HG03378 (cell line): Measurements from ENCODE around the gene HCN3.

ENCODE experiments used
- ATAC-seq: cut with Tn5 transposase; IDR thresholded peaks from one replicate; pipeline ENCODE4 v1.9.1; 2021; ENCODE audit warnings: mild to moderate bottlenecking, moderate library complexity; ENCODE audit not compliant: unreplicated experiment

The HCN3 gene

DNA sequence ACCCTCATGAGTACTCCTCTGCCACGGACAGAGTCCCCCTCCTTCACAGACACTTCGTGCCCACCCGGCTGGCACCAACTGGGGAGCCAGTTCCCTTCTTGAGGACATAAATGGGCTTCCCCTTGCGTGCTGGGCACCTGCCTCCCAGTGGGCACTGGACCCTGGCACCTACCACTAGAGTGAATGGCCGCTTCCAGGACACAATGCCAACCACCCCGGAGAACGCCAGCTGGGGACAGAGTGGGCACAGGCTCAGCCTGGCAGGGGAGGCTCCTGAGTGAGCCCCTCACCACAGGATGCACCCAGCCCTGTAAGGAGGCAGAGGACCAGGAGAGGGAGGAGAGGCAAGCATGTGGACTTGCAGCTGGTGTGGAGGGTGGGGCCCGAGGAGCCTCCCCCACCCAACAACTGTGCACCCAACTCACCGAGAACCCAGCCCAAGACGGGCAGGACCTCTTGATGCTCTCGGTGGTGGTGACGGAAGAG, 23.0 kb upstream of the HCN3 start:
- ATAC-seq = no peak

DNA sequence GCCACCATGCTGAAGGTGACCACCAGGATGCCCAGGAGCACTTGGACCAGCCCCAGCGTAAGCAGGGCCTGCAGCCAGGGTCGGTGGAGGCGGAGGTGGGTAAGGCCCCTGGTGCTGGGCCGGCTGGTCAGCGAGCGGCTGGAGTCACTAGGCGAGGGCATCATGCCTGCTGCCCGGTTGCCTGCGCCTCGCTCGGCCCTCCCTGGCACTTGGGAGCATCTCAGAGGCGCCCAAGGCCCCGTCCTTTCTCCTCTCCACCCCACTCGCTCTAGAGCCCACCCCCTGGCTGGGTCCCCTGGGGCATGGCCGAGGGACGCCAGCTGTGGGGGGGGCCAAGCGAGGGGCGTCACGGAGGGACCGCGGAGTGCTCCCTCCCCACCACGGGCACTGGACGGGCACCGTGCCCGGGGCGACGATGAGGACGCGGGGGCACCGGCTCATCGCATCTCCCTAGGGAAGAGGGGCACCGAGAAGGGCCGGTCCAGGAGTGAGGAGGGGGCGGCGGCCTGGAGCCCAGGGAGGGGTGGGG, 22.5 kb upstream of the HCN3 start:
- ATAC-seq = no peak

GRCh38 chr1:155255243-155256007, 21.8 kb upstream of the HCN3 start, which contains the start of gene ENTREP3:
ENTREP3 (minus strand) TSS chr1:155255483; CDS start chr1:155254877, 606 bp downstream.
- no peak for ATAC-seq

DNA sequence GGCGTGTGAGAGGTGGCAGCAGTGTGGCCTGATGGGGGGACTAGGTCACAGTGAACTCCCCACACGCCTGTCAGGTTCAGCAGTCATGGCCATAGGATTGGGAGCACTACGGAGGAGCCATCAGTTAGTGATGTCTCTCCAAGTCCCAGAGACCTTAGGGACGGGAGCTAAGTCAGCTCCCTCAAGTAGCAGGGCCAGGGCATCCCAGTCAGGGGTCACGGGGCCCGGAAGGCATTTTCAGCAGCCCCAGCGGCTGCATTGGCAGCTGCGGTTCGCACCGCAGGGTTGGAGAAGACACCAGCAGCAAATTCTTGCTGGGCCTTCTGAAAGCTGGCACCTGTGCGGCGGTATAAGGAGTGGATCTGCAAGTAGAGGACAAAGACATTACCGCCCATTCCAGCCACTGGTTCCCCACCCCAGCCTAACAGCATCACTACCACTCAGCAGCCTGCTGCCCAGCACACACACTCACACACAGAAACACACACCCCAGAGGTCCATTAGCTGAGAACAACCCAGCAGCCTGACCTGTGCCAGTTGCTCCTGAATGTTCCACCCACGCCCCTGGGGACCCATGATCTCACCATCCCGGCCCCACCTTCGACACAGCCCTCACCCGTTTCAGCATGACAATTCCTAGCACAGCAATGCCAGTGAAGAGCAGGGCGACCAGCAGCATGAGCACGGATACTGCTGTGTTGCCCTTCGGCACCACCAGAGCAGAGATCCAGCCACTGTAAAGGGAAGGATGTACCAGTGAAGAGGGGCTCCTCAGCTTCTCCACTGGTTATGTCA, 21.0 kb upstream of the HCN3 start:
- ATAC-seq = no peak

DNA sequence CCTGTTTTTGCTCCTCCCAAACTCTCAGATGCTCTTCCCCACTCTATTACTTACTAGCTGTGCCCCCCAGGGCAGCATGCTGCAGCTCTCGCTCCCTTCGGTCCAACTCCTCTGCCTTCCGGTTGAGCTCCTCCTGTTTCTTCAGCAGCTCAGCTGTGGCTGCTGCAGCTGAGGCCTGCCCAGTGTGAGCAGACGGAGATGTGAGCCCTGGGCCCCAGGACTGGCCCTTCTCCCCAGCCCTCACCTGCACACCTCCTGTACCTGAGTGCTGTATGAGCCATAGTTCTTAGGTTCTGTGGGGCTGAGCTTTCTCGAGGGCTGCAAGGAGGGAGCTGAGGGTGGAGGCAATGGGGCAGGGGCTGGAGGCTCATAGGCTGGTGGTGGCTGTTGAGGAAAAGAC, 17.0 kb upstream of the HCN3 start:
- no peak for ATAC-seq

GRCh38 chr1:155261493-155261851, 15.8 kb upstream of the HCN3 start:
- ATAC-seq = no peak

- ATAC-seq = peak; percentile 89
These were observed 15.2 kb upstream of the HCN3 start, which contains the start of gene SCAMP3 for GRCh38 chr1:155261852-155262673. SCAMP3 (minus strand) TSS chr1:155262360; CDS start chr1:155262151, 209 bp downstream.

- ATAC-seq = no peak
These were observed 14.2 kb upstream of the HCN3 start for GRCh38 chr1:155263067-155263466.

DNA sequence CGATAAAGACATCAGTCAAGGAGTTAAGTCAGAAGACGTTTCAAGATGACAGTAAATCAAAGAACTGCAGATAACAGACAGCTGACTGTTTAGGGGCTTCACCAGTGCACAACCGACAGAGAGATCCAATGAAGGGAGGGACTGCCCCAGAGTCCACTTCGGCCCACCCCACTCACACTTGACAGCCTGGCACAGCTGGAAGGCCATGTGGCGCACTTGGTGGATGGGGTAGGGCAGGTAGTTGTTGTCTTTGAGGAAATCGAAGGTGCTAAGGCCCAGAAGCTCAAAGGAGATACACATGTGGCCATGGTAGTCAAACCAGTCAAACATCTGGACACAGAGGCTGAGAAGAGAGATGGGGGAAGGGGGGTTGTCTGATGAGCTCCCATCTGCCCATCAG, 10.7 kb upstream of the HCN3 start:
- ATAC-seq = no peak

DNA sequence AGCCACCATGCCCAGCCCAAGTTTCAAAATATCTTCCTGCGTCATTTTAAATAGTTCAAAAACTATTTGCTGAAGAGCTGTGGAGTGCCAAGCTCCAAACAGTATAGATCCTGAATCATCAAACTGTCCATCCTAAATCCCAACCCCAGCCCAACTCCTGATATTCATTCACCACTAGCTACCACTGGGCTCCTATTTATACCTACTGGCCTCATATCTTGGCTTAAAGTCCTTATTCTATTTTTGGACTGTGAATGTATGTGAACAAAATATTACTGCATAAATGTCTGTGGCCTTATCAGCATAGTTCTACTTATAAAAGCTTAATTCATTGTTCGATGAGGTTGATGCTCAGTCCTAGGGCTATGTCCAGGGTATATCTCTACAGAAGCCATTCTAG, 9.9 kb upstream of the HCN3 start:
- no peak for ATAC-seq

- no peak for ATAC-seq
These were observed 8.6 kb upstream of the HCN3 start for GRCh38 chr1:155268630-155269029.

DNA sequence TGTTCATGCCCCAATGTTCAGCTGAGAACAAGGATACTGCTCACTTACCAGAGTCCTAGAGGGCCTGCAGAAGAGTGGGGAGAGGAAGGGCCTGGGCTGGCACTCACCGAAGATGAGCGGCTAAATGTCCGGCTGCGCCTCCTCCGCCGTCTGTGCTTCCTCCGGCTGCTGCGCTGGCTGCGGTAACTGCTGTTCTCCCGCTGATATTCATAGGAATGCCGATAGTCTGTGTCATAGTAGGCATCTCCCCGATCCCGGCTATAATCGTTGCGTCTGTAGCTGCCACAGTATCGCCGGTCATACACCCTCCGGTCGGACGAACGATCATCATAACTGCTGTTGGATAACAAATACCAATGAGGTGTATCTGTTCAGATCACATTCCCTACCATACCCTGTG, 7.9 kb upstream of the HCN3 start:
- ATAC-seq = no peak

DNA sequence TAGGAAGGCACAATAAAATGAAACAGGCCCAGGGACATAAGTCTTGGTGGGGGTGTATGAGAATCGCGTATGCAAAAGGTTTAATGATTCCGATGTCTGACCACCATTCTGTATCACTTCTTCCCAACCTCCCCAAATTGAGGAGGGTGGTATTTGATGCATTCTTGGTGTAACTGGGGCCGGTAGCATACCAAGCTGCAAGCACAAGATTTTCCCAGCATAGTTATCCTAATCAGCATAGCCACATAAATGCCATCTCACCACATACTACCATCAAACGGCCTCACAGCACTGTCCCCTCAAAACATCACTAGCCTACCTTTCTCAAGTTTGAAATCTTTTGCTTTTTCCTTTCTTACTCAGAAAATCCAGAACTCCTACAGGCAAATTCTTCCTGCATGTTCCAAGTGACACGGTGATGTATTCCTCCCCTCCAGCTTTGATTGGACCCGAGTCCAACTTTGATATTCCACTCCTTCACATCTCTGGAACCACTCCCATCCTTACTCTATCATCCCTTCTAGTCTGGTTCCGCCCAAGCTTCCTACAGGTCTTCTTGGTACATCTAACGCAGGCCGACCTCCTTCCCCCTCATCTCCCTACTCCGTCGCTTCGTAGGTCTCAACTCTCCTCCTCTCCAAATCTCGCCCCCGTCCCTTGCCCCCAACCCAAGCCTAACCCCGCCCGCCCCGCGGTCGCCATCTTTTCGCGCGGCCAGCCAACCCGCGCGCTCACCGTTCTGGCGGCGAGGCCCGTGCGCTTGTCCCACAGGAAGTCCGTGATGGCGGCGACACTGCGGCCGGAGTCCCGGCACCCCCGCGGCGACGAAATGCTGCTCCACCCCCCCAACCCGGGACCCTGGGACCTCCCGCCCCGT, 4.6 kb upstream of the HCN3 start:
- peak; percentile 13 for ATAC-seq

DNA sequence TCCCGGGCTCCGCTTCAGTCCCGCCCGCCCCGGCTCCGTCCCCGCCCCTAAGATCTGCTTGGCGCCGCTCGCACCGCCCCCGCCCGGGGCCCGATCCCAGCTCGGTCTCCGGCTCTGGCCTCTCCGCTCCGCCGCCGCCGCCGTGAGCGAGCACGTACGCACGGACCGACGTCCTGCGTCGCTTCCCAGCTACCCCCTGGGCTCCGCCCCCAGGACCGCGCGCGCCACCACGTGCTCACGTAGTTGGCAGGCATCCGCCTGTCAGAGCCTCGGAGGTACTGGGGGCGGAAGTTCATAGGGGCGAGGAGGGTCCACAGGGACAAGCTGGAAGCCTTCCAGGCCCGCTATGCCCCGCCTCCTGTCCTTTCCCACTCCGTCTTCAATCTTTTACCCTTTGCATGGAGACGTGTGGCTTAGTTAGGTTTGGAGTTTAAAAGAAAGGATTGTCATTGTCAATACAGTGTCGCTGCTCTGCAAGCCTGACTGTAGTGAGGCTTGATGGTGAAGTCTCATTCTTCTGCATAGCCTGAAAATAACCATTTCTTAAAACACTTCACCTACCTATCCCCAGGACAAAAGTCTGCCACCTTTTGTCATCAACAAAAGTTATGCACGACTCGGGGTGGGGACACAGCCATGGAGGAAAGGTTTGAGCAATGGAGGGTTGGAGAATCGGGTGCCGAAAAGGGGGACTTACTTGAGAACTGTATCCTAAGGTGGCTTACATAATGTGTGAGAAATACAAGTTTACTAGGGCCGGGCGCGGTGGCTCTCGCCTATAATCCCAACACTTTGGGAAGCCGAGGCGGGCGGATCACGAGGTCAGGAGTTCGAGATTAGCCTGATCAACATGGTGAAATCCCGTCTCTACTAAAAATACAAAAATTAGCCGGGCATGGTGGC, 3.7 kb upstream of the HCN3 start, which contains the start of gene CLK2:
TSS of gene CLK2 (minus strand) at position 162 of the 903 bp plus-strand sequence. CDS start 2,527 bp downstream, outside the sequence.
- peak; percentile 62 for ATAC-seq

- no peak for ATAC-seq
These were observed 832 bp downstream of the HCN3 start for GRCh38 chr1:155277902-155278688.

DNA sequence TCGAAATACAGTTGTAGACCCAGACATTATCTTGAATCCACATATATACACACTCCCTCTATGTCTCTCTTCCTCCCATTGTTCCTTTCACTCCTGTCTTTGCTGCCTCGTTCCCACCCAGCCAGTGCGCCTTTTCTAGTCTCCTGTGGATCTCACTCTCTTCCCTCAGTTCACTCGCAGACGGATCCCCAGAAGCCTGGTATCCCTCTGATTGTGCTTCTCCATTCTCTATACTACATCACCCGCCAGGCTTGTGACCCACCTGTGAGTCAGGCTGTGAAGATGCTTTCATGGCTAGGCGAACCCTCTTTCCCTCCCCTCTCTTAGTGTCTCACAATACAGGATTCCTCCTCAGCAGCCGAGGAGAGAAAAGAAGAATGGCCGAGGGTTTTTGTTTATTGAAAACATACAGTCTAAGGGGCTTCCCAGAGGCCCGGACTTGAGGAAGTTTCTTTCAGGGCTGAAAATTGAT, 1.5 kb downstream of the HCN3 start:
- no peak for ATAC-seq

DNA sequence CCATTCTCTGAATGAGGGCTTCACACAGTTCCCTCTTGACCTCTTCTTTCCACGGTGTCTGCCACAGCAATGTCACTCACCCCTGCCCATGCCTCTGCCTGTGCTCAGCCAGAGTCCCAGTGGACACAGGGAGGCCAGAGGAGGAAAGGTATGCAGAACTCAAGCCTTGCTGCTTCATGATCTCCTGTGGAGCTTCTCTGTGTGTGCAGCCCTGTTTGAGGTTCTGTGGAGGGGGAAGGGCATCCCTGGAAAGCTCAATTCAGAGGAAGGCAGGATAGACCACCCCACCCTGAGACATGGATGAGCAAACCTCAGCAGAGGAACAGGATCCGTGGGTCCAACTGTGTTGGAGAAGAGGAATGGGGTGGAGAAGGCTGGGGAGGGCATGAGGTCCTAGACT, 2.0 kb downstream of the HCN3 start:
- no peak for ATAC-seq
